Measurements from ENCODE around the gene RANBP17.
A peak's percentile ranks its signal among the peaks of the same experiment; 100 is the strongest.

RANBP17 gene

GRCh38 chr5:171311322-171312077 is 449.7 kb downstream of the RANBP17 start:
- peak overlapping the region; percentile 18 for H3K4me3 ChIP-seq (replicated peaks; ENCODE audit: insufficient read depth, low read length)
- DNase-seq (ENCODE audit: low read depth in 1 of 2, low spot score in 1 of 2), result no peak
- TF ChIP-seq CTCF (IDR thresholded peaks at IDR 0.05; ENCODE audit: insufficient read depth, low read length) (no peak), GABPA (IDR thresholded peaks at IDR 0.05; ENCODE audit: low read depth) (no peak), REST (IDR thresholded peaks at IDR 0.05; ENCODE audit: insufficient replicate concordance, low read depth) (no peak), POLR2AphosphoS5 (IDR thresholded peaks at IDR 0.05; ENCODE audit: low read depth) (no peak), SPI1 (IDR thresholded peaks at IDR 0.05; ENCODE audit: borderline replicate concordance, low read depth) (no peak)
- H3K27me3 ChIP-seq (ENCODE audit: insufficient read depth, poor library complexity, severe bottlenecking), result peaks cover 84% of the 10 kb centered on the region
- no peak overlapping the region for H3K27ac ChIP-seq (replicated peaks)

DNA sequence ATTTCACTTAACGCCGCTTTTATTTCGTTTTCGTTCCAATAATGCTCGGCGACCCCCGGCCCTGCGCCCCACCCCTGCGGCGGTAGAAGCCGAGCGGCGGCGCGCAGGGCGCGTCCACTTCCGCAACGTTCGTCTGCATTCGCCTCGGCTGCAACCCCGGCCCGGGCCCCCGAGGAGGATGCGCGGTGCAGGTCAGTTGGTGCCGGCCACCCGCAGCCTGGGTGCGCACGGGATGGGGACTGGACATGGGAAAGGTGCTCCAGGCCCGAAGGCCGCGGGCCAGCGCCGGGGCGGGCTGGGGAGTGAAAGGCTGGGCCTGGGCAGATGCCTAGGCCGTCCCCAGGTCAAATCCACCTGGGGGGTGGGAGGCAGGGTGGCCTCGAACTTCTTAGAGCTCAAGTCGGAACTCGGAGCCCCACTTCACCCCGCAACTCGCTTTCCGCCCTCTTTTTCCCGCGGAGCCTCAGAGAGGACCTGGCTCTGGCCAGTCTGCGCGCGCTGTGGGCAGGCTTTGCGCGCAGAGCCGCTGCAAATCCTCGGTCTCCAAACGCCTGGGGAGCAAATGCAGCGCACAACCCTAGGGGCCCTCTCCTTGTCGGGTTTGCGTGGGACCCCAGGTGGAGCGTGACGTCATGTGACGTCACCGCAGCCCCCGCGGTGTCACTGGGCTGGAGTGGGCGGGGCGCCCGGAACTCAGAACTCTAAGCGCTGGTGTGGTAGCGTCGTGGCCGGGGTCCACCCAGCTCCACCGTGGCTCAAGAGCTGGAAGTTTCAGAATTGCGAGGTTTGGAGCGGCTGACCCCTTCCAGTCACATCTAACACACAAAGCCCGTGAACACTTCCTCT is 450.5 kb downstream of the RANBP17 start:
- Histone ChIP-seq H3K27me3 (ENCODE audit: insufficient read depth, poor library complexity, severe bottlenecking) (peaks cover 84% of the 10 kb centered on the region), H3K4me3 (replicated peaks; ENCODE audit: insufficient read depth, low read length) (peak overlapping the region; percentile 18), H3K27ac (replicated peaks) (no peak overlapping the region)
- TF ChIP-seq POLR2AphosphoS5 (IDR thresholded peaks at IDR 0.05; ENCODE audit: low read depth), result no peak
- DNase-seq (ENCODE audit: low read depth in 1 of 2, low spot score in 1 of 2), result no peak

GRCh38 chr5:171313481-171314206 is 451.8 kb downstream of the RANBP17 start:
- Histone ChIP-seq H3K27ac (replicated peaks) (no peak overlapping the region), H3K27me3 (ENCODE audit: insufficient read depth, poor library complexity, severe bottlenecking) (peaks cover 82% of the 10 kb centered on the region), H3K4me3 (replicated peaks; ENCODE audit: insufficient read depth, low read length) (no peak overlapping the region)
- TF ChIP-seq GABPA (IDR thresholded peaks at IDR 0.05; ENCODE audit: low read depth) (no peak), POLR2AphosphoS5 (IDR thresholded peaks at IDR 0.05; ENCODE audit: low read depth) (no peak), SPI1 (IDR thresholded peaks at IDR 0.05; ENCODE audit: borderline replicate concordance, low read depth) (no peak), REST (IDR thresholded peaks at IDR 0.05; ENCODE audit: insufficient replicate concordance, low read depth) (no peak), CTCF (IDR thresholded peaks at IDR 0.05; ENCODE audit: insufficient read depth, low read length) (no peak)
- no peak for DNase-seq (ENCODE audit: low read depth in 1 of 2, low spot score in 1 of 2)

All from HL-60 (cell line).